Measurements from ENCODE around the gene TFIP11.

Gene TFIP11

GRCh38 chr22:26487996-26488395, 24.3 kb downstream of the TFIP11 start:
- no peak overlapping the region for H3K4me3 ChIP-seq (ENCODE audit: low read length in 2 of 2)
- H3K27ac ChIP-seq (ENCODE audit: low read depth in 2 of 2, low read length in 2 of 2), result no peak overlapping the region
- H3K36me3 ChIP-seq (ENCODE audit: control insufficient read depth in 2 of 2, insufficient read depth in 2 of 2, low read length in 2 of 2), result peaks cover 29 to 44% of the 10 kb centered on the region in 2 donors
- H3K27me3 ChIP-seq (ENCODE audit: control insufficient read depth in 2 of 2, insufficient read depth in 2 of 2, low read length in 2 of 2), result no peaks in the 10 kb centered on the region
- no peak overlapping the region for H3K9ac ChIP-seq (ENCODE audit: low read depth in 1 of 2, low read length in 2 of 2)
- no peaks in the 10 kb centered on the region for H3K9me3 ChIP-seq (ENCODE audit: control insufficient read depth in 2 of 2, low read length in 2 of 2)
- peaks cover 5 to 7% of the 10 kb centered on the region in 2 donors for H3K4me1 ChIP-seq (ENCODE audit: control insufficient read depth in 2 of 2, insufficient read depth in 2 of 2, low read length in 2 of 2)

GRCh38 chr22:26486394-26486793, 25.9 kb downstream of the TFIP11 start:
- Histone ChIP-seq H3K36me3 (ENCODE audit: control insufficient read depth in 2 of 2, insufficient read depth in 2 of 2, low read length in 2 of 2) (peaks cover 17 to 31% of the 10 kb centered on the region in 2 donors), H3K9ac (ENCODE audit: low read depth in 1 of 2, low read length in 2 of 2) (no peak overlapping the region), H3K9me3 (ENCODE audit: control insufficient read depth in 2 of 2, low read length in 2 of 2) (no peaks in the 10 kb centered on the region), H3K4me3 (ENCODE audit: low read length in 2 of 2) (no peak overlapping the region), H3K4me1 (ENCODE audit: control insufficient read depth in 2 of 2, insufficient read depth in 2 of 2, low read length in 2 of 2) (peaks cover 12 to 17% of the 10 kb centered on the region in 2 donors), H3K27me3 (ENCODE audit: control insufficient read depth in 2 of 2, insufficient read depth in 2 of 2, low read length in 2 of 2) (no peaks in the 10 kb centered on the region), H3K27ac (ENCODE audit: low read depth in 2 of 2, low read length in 2 of 2) (no peak overlapping the region)

- no peak overlapping the region for H3K27ac ChIP-seq (ENCODE audit: low read depth in 2 of 2, low read length in 2 of 2)
- no peak overlapping the region for H3K9ac ChIP-seq (ENCODE audit: low read depth in 1 of 2, low read length in 2 of 2)
- H3K4me3 ChIP-seq (ENCODE audit: low read length in 2 of 2), result no peak overlapping the region
- no peaks in the 10 kb centered on the region for H3K9me3 ChIP-seq (ENCODE audit: control insufficient read depth in 2 of 2, low read length in 2 of 2)
- H3K4me1 ChIP-seq (ENCODE audit: control insufficient read depth in 2 of 2, insufficient read depth in 2 of 2, low read length in 2 of 2), result peaks cover 16 to 22% of the 10 kb centered on the region in 2 donors
- no peaks in the 10 kb centered on the region for H3K27me3 ChIP-seq (ENCODE audit: control insufficient read depth in 2 of 2, insufficient read depth in 2 of 2, low read length in 2 of 2)
- H3K36me3 ChIP-seq (ENCODE audit: control insufficient read depth in 2 of 2, insufficient read depth in 2 of 2, low read length in 2 of 2), result peaks cover 13 to 32% of the 10 kb centered on the region in 2 donors
Measured at GRCh38 chr22:26485806-26486390, 26.4 kb downstream of the TFIP11 start.

GRCh38 chr22:26485013-26485412, 27.3 kb downstream of the TFIP11 start:
- H3K4me1 ChIP-seq (ENCODE audit: control insufficient read depth in 2 of 2, insufficient read depth in 2 of 2, low read length in 2 of 2), result peaks cover 22 to 27% of the 10 kb centered on the region in 2 donors
- no peaks in the 10 kb centered on the region for H3K9me3 ChIP-seq (ENCODE audit: control insufficient read depth in 2 of 2, low read length in 2 of 2)
- no peaks in the 10 kb centered on the region for H3K27me3 ChIP-seq (ENCODE audit: control insufficient read depth in 2 of 2, insufficient read depth in 2 of 2, low read length in 2 of 2)
- no peak overlapping the region for H3K9ac ChIP-seq (ENCODE audit: low read depth in 1 of 2, low read length in 2 of 2)
- peaks cover 12 to 26% of the 10 kb centered on the region in 2 donors for H3K36me3 ChIP-seq (ENCODE audit: control insufficient read depth in 2 of 2, insufficient read depth in 2 of 2, low read length in 2 of 2)
- H3K4me3 ChIP-seq (ENCODE audit: low read length in 2 of 2), result no peak overlapping the region
- no peak overlapping the region for H3K27ac ChIP-seq (ENCODE audit: low read depth in 2 of 2, low read length in 2 of 2)

GRCh38 chr22:26484360-26484706, 27.9 kb downstream of the TFIP11 start:
- H3K9ac ChIP-seq (ENCODE audit: low read depth in 1 of 2, low read length in 2 of 2), result peak overlapping the region; percentile 84 to 97
- H3K4me1 ChIP-seq (ENCODE audit: control insufficient read depth in 2 of 2, insufficient read depth in 2 of 2, low read length in 2 of 2), result peaks cover 28 to 34% of the 10 kb centered on the region in 2 donors
- no peaks in the 10 kb centered on the region for H3K27me3 ChIP-seq (ENCODE audit: control insufficient read depth in 2 of 2, insufficient read depth in 2 of 2, low read length in 2 of 2)
- H3K36me3 ChIP-seq (ENCODE audit: control insufficient read depth in 2 of 2, insufficient read depth in 2 of 2, low read length in 2 of 2), result peaks cover 12 to 20% of the 10 kb centered on the region in 2 donors
- H3K9me3 ChIP-seq (ENCODE audit: control insufficient read depth in 2 of 2, low read length in 2 of 2), result no peaks in the 10 kb centered on the region
- H3K27ac ChIP-seq (ENCODE audit: low read depth in 2 of 2, low read length in 2 of 2), result peak overlapping the region; percentile 90 to 94
- H3K4me3 ChIP-seq (ENCODE audit: low read length in 2 of 2), result peak overlapping the region; percentile 89 to 98

- peak within 1 kb of the TSS; percentile 89 to 98 for H3K4me3 ChIP-seq (ENCODE audit: low read length in 2 of 2)
- H3K36me3 ChIP-seq (ENCODE audit: control insufficient read depth in 2 of 2, insufficient read depth in 2 of 2, low read length in 2 of 2), result peaks cover 11 to 13% of the 10 kb centered on the region in 2 donors
- peak within 1 kb of the TSS; percentile 90 to 94 for H3K27ac ChIP-seq (ENCODE audit: low read depth in 2 of 2, low read length in 2 of 2)
- no peaks in the 10 kb centered on the region for H3K9me3 ChIP-seq (ENCODE audit: control insufficient read depth in 2 of 2, low read length in 2 of 2)
- H3K9ac ChIP-seq (ENCODE audit: low read depth in 1 of 2, low read length in 2 of 2), result peak within 1 kb of the TSS; percentile 97 to 99
- no peaks in the 10 kb centered on the region for H3K27me3 ChIP-seq (ENCODE audit: control insufficient read depth in 2 of 2, insufficient read depth in 2 of 2, low read length in 2 of 2)
- peaks cover 34 to 39% of the 10 kb centered on the region in 2 donors for H3K4me1 ChIP-seq (ENCODE audit: control insufficient read depth in 2 of 2, insufficient read depth in 2 of 2, low read length in 2 of 2)
Measured at GRCh38 chr22:26483439-26484359, 28.6 kb downstream of the TFIP11 start, which contains the start of the genes HPS4 and SRRD. Gene HPS4, minus strand, starts transcription at chr22:26483783. Its CDS starts 2,021 bp downstream, at chr22:26481762. Gene SRRD, plus strand, starts transcription at chr22:26483877. Its CDS starts 14 bp downstream, at chr22:26483891.

- Histone ChIP-seq H3K27me3 (ENCODE audit: control insufficient read depth in 2 of 2, insufficient read depth in 2 of 2, low read length in 2 of 2) (no peaks in the 10 kb centered on the region), H3K9me3 (ENCODE audit: control insufficient read depth in 2 of 2, low read length in 2 of 2) (no peaks in the 10 kb centered on the region), H3K4me1 (ENCODE audit: control insufficient read depth in 2 of 2, insufficient read depth in 2 of 2, low read length in 2 of 2) (peaks cover 35 to 39% of the 10 kb centered on the region in 2 donors), H3K9ac (ENCODE audit: low read depth in 1 of 2, low read length in 2 of 2) (peak overlapping the region; percentile 97 to 99), H3K36me3 (ENCODE audit: control insufficient read depth in 2 of 2, insufficient read depth in 2 of 2, low read length in 2 of 2) (peaks cover 4 to 8% of the 10 kb centered on the region in 2 donors), H3K27ac (ENCODE audit: low read depth in 2 of 2, low read length in 2 of 2) (peak overlapping the region; percentile 90 to 94), H3K4me3 (ENCODE audit: low read length in 2 of 2) (peak overlapping the region; percentile 89 to 98)
Measured at GRCh38 chr22:26483043-26483438, 29.2 kb downstream of the TFIP11 start.

GRCh38 chr22:26482161-26482560, 30.1 kb downstream of the TFIP11 start:
- Histone ChIP-seq H3K36me3 (ENCODE audit: control insufficient read depth in 2 of 2, insufficient read depth in 2 of 2, low read length in 2 of 2) (peaks cover 8 to 16% of the 10 kb centered on the region in 2 donors), H3K9me3 (ENCODE audit: control insufficient read depth in 2 of 2, low read length in 2 of 2) (no peaks in the 10 kb centered on the region), H3K4me3 (ENCODE audit: low read length in 2 of 2) (no peak overlapping the region), H3K27me3 (ENCODE audit: control insufficient read depth in 2 of 2, insufficient read depth in 2 of 2, low read length in 2 of 2) (no peaks in the 10 kb centered on the region), H3K27ac (ENCODE audit: low read depth in 2 of 2, low read length in 2 of 2) (no peak overlapping the region), H3K9ac (ENCODE audit: low read depth in 1 of 2, low read length in 2 of 2) (no peak overlapping the region), H3K4me1 (ENCODE audit: control insufficient read depth in 2 of 2, insufficient read depth in 2 of 2, low read length in 2 of 2) (peaks cover 35 to 39% of the 10 kb centered on the region in 2 donors)

GRCh38 chr22:26481694-26482093, 30.6 kb downstream of the TFIP11 start:
- H3K4me3 ChIP-seq (ENCODE audit: low read length in 2 of 2), result no peak overlapping the region
- peaks cover 11 to 21% of the 10 kb centered on the region in 2 donors for H3K36me3 ChIP-seq (ENCODE audit: control insufficient read depth in 2 of 2, insufficient read depth in 2 of 2, low read length in 2 of 2)
- H3K27ac ChIP-seq (ENCODE audit: low read depth in 2 of 2, low read length in 2 of 2), result no peak overlapping the region
- peaks cover 35 to 39% of the 10 kb centered on the region in 2 donors for H3K4me1 ChIP-seq (ENCODE audit: control insufficient read depth in 2 of 2, insufficient read depth in 2 of 2, low read length in 2 of 2)
- H3K9ac ChIP-seq (ENCODE audit: low read depth in 1 of 2, low read length in 2 of 2), result no peak overlapping the region
- no peaks in the 10 kb centered on the region for H3K9me3 ChIP-seq (ENCODE audit: control insufficient read depth in 2 of 2, low read length in 2 of 2)
- no peaks in the 10 kb centered on the region for H3K27me3 ChIP-seq (ENCODE audit: control insufficient read depth in 2 of 2, insufficient read depth in 2 of 2, low read length in 2 of 2)

- peaks cover 35 to 39% of the 10 kb centered on the region in 2 donors for H3K4me1 ChIP-seq (ENCODE audit: control insufficient read depth in 2 of 2, insufficient read depth in 2 of 2, low read length in 2 of 2)
- H3K27ac ChIP-seq (ENCODE audit: low read depth in 2 of 2, low read length in 2 of 2), result no peak overlapping the region
- no peak overlapping the region for H3K9ac ChIP-seq (ENCODE audit: low read depth in 1 of 2, low read length in 2 of 2)
Measured at GRCh38 chr22:26481112-26481693, 31.1 kb downstream of the TFIP11 start.

More at GRCh38 chr22:26481112-26481693, 31.1 kb downstream of the TFIP11 start:
- H3K4me3 ChIP-seq (ENCODE audit: low read length in 2 of 2), result no peak overlapping the region
- peaks cover 14 to 26% of the 10 kb centered on the region in 2 donors for H3K36me3 ChIP-seq (ENCODE audit: control insufficient read depth in 2 of 2, insufficient read depth in 2 of 2, low read length in 2 of 2)
- H3K27me3 ChIP-seq (ENCODE audit: control insufficient read depth in 2 of 2, insufficient read depth in 2 of 2, low read length in 2 of 2), result no peaks in the 10 kb centered on the region
- no peaks in the 10 kb centered on the region for H3K9me3 ChIP-seq (ENCODE audit: control insufficient read depth in 2 of 2, low read length in 2 of 2)
